Naive thymus-derived CD4-positive, alpha-beta T cell (primary cell): ENCODE results near the gene METTL24. TPM values are rescaled to one million over a fixed set of nuclear protein-coding genes. Genes with fewer than 3 reads are reported as not detected.

ENCODE experiments used
- ATAC-seq: fragments of 150-1000 bp; cut with Tn5 transposase; 2 replicates; pipeline ENCODE4 v1.10.0; 2021; ENCODE audit warnings: mild to moderate bottlenecking, moderate library complexity
- CTCF ChIA-PET: fragments of 350-600 bp; sonication (Branson Sonifier 250); formaldehyde crosslinking; loops from one replicate; lab custom pipeline; 2021; ENCODE audit warnings: antibody characterized with exemption; lab: Charles Lee
- POLR2A ChIA-PET: fragments of 350-600 bp; sonication (Branson Sonifier 250); formaldehyde crosslinking; loops from one replicate; lab custom pipeline; 2021; ENCODE audit warnings: antibody characterized with exemption, inconsistent platforms; lab: Charles Lee
- DNase-seq, 9 donors: peaks; one replicate each; pipeline versions ENCODE4 v3.0.0 to v3.0.0-alpha.2; 2020 to 2022; ENCODE audit warnings: mixed read lengths in 1 of 9
- H3K27ac ChIP-seq: one replicate; pipeline ENCODE4 v1.7.0; 2013; ENCODE audit warnings: mild to moderate bottlenecking, low read depth, low read length, moderate library complexity
- H3K27me3 ChIP-seq, 2 donors: one replicate each; pipeline ENCODE4 v1.7.0; 2013; ENCODE audit warnings: low read length in 2 of 2, mild to moderate bottlenecking in 2 of 2, moderate library complexity in 2 of 2; ENCODE audit not compliant: control insufficient read depth in 2 of 2, insufficient read depth in 2 of 2
- H3K36me3 ChIP-seq, 3 experiments: 1 replicate in 2 of 3; 2 replicates in 1 of 3; pipeline ENCODE4 v1.7.0; 2013; ENCODE audit warnings: low read length in 3 of 3, mild to moderate bottlenecking in 3 of 3, moderate library complexity in 1 of 3; ENCODE audit not compliant: insufficient read depth in 3 of 3, control insufficient read depth in 2 of 3
- H3K4me1 ChIP-seq, 2 donors: one replicate each; pipeline ENCODE4 v1.7.0; 2013; ENCODE audit warnings: low read length in 2 of 2, mild to moderate bottlenecking in 2 of 2, moderate library complexity in 1 of 2; ENCODE audit not compliant: control insufficient read depth in 2 of 2, insufficient read depth in 2 of 2
- H3K4me3 ChIP-seq: 2 replicates; pipeline ENCODE4 v1.7.0; 2013; ENCODE audit warnings: mild to moderate bottlenecking, low read length
- H3K9me3 ChIP-seq, 3 experiments: 1 replicate in 2 of 3; 2 replicates in 1 of 3; pipeline ENCODE4 v1.7.0; 2013; ENCODE audit warnings: low read length in 3 of 3; ENCODE audit not compliant: control insufficient read depth in 2 of 3
- H3K27ac Mint-ChIP-seq, 9 donors: one replicate each; pipeline ENCODE4 v1.8.0; 2020 to 2022; ENCODE audit warnings: mixed read lengths in 9 of 9, mild to moderate bottlenecking in 8 of 9, moderate library complexity in 5 of 9, inconsistent platforms in 2 of 9
- H3K27me3 Mint-ChIP-seq, 5 donors: one replicate each; pipeline ENCODE4 v1.8.0; 2021 to 2022; ENCODE audit warnings: mixed read lengths in 5 of 5, mild to moderate bottlenecking in 1 of 5
- H3K36me3 Mint-ChIP-seq, 5 donors: one replicate each; pipeline ENCODE4 v1.8.0; 2020 to 2022; ENCODE audit warnings: mixed read lengths in 5 of 5, mild to moderate bottlenecking in 3 of 5, inconsistent platforms in 1 of 5
- H3K4me1 Mint-ChIP-seq, 7 donors: one replicate each; pipeline ENCODE4 v1.8.0; 2020 to 2022; ENCODE audit warnings: mixed read lengths in 7 of 7, mild to moderate bottlenecking in 3 of 7, inconsistent platforms in 1 of 7
- H3K4me3 Mint-ChIP-seq, 10 donors: one replicate each; pipeline ENCODE4 v1.8.0; 2020 to 2022; ENCODE audit warnings: mild to moderate bottlenecking in 10 of 10, mixed read lengths in 10 of 10, moderate library complexity in 6 of 10, inconsistent platforms in 2 of 10
- H3K9me3 Mint-ChIP-seq, 11 donors: one replicate each; pipeline ENCODE4 v1.8.0; 2020 to 2022; ENCODE audit warnings: mixed read lengths in 11 of 11, mild to moderate bottlenecking in 4 of 11, inconsistent platforms in 1 of 11, moderate library complexity in 1 of 11
- intact Hi-C, 2 donors: fragments of 100-400 bp; cut with micrococcal nuclease; formaldehyde crosslinking; loops; one replicate each; pipeline ENCODE4 v1.15.1; 2023
- polyA plus RNA-seq, 2 donors: library from polyadenylated mRNA; unstranded; fragments of 300-500 nt; fragmentation: Illumina TruSeq; gene quantifications; one replicate each; pipeline ENCODE4 v1.2.3, GENCODE V29; 2021
- total RNA-seq, 6 experiments: library from RNA in 5 of 6; stranded (reverse) in 5 of 6; gene quantifications; 1 replicate in 5 of 6; 2 replicates in 1 of 6; pipeline ENCODE4 v1.2.3 and lab custom pipeline; 2021 to 2026

METTL24 gene
- total and polyA plus RNA-seq, 7 experiments from 2014 or later, result 0.47 TPM; not detected in 6

GRCh38 chr6:110287462-110288341, 70.4 kb downstream of the METTL24 start:
- H3K9me3 Mint-ChIP-seq, result peaks cover 0 to 20% (median 6%) of the 10 kb centered on the region in 11 donors

GRCh38 chr6:110285306-110286060, 72.7 kb downstream of the METTL24 start:
- peaks cover 0 to 10% (median 3%) of the 10 kb centered on the region in 11 donors for H3K9me3 Mint-ChIP-seq
- Histone ChIP-seq H3K27me3 (no peaks in the 10 kb centered on the region), H3K4me3 (no peak overlapping the region), H3K36me3 (no peaks in the 10 kb centered on the region), H3K4me1 (no peaks in the 10 kb centered on the region), H3K27ac (no peak overlapping the region), H3K9me3 (no peaks in the 10 kb centered on the region)
- H3K4me3 Mint-ChIP-seq, result no peak overlapping the region
- CTCF ChIA-PET, result no interaction called here
- no peaks in the 10 kb centered on the region for H3K36me3 Mint-ChIP-seq
- H3K27ac Mint-ChIP-seq, result no peak overlapping the region
- intact Hi-C loops, result no loop called here
- H3K27me3 Mint-ChIP-seq, result peaks cover 3 to 28% (median 5%) of the 10 kb centered on the region in 5 donors
- H3K4me1 Mint-ChIP-seq, result no peaks in the 10 kb centered on the region
- no peak for DNase-seq
- no peak for ATAC-seq
- POLR2A ChIA-PET, result no interaction called here

More at GRCh38 chr6:110287462-110288341, 70.4 kb downstream of the METTL24 start:
- peaks cover 4 to 24% (median 8%) of the 10 kb centered on the region in 5 donors for H3K27me3 Mint-ChIP-seq
- no peak for ATAC-seq
- Histone ChIP-seq H3K4me3 (no peak overlapping the region), H3K4me1 (no peaks in the 10 kb centered on the region), H3K27ac (no peak overlapping the region), H3K27me3 (no peaks in the 10 kb centered on the region), H3K36me3 (no peaks in the 10 kb centered on the region), H3K9me3 (no peaks in the 10 kb centered on the region)
- DNase-seq, result no peak
- no peak overlapping the region for H3K4me3 Mint-ChIP-seq
- no peaks in the 10 kb centered on the region for H3K4me1 Mint-ChIP-seq
- CTCF ChIA-PET, result no interaction called here
- intact Hi-C loops, result no loop called here
- H3K36me3 Mint-ChIP-seq, result no peaks in the 10 kb centered on the region
- POLR2A ChIA-PET, result no interaction called here
- no peak overlapping the region for H3K27ac Mint-ChIP-seq

- intact Hi-C loops, result no loop called here
- H3K9me3 ChIP-seq, result no peaks in the 10 kb centered on the region
- no peaks in the 10 kb centered on the region for H3K4me1 Mint-ChIP-seq
- ATAC-seq (no peak), DNase-seq (no peak)
- no peaks in the 10 kb centered on the region for H3K36me3 ChIP-seq
- no peak overlapping the region for H3K4me3 Mint-ChIP-seq
- H3K4me3 ChIP-seq, result no peak overlapping the region
- no peaks in the 10 kb centered on the region for H3K36me3 Mint-ChIP-seq
- no peaks in the 10 kb centered on the region for H3K4me1 ChIP-seq
- H3K27me3 Mint-ChIP-seq, result peaks cover 3 to 28% (median 5%) of the 10 kb centered on the region in 5 donors
- CTCF ChIA-PET, result no interaction called here
- no peaks in the 10 kb centered on the region for H3K27me3 ChIP-seq
- peaks cover 0 to 4% (median 0%) of the 10 kb centered on the region in 11 donors for H3K9me3 Mint-ChIP-seq
- POLR2A ChIA-PET, result no interaction called here
- H3K27ac ChIP-seq, result no peak overlapping the region
- no peak overlapping the region for H3K27ac Mint-ChIP-seq
Observed at GRCh38 chr6:110284855-110285254, 73.3 kb downstream of the METTL24 start.

- Mint-ChIP-seq H3K27ac (no peak overlapping the region), H3K27me3 (peaks cover 3 to 28% (median 5%) of the 10 kb centered on the region in 5 donors), H3K9me3 (peaks cover 0 to 4% (median 0%) of the 10 kb centered on the region in 11 donors), H3K36me3 (no peaks in the 10 kb centered on the region), H3K4me1 (no peaks in the 10 kb centered on the region), H3K4me3 (no peak overlapping the region)
- Histone ChIP-seq H3K27me3 (no peaks in the 10 kb centered on the region), H3K9me3 (no peaks in the 10 kb centered on the region), H3K4me1 (no peaks in the 10 kb centered on the region), H3K36me3 (no peaks in the 10 kb centered on the region), H3K4me3 (no peak overlapping the region), H3K27ac (no peak overlapping the region)
- no peak for ATAC-seq
- POLR2A ChIA-PET, result no interaction called here
- no peak for DNase-seq
- CTCF ChIA-PET, result no interaction called here
- intact Hi-C loops, result no loop called here
Observed at GRCh38 chr6:110283657-110284056, 74.5 kb downstream of the METTL24 start.

GRCh38 chr6:110282412-110282811, 75.7 kb downstream of the METTL24 start:
- DNase-seq, result no peak
- Histone ChIP-seq H3K4me1 (no peaks in the 10 kb centered on the region), H3K27me3 (no peaks in the 10 kb centered on the region), H3K27ac (no peak overlapping the region), H3K36me3 (no peaks in the 10 kb centered on the region), H3K4me3 (no peak overlapping the region), H3K9me3 (no peaks in the 10 kb centered on the region)
- CTCF ChIA-PET, result no interaction called here
- Mint-ChIP-seq H3K36me3 (no peaks in the 10 kb centered on the region), H3K27me3 (peaks cover 3 to 28% (median 5%) of the 10 kb centered on the region in 5 donors), H3K4me1 (no peaks in the 10 kb centered on the region), H3K27ac (no peak overlapping the region), H3K4me3 (no peak overlapping the region), H3K9me3 (peaks cover 0 to 4% (median 0%) of the 10 kb centered on the region in 11 donors)
- POLR2A ChIA-PET, result no interaction called here
- intact Hi-C loops, result no loop called here
- ATAC-seq, result no peak

DNA sequence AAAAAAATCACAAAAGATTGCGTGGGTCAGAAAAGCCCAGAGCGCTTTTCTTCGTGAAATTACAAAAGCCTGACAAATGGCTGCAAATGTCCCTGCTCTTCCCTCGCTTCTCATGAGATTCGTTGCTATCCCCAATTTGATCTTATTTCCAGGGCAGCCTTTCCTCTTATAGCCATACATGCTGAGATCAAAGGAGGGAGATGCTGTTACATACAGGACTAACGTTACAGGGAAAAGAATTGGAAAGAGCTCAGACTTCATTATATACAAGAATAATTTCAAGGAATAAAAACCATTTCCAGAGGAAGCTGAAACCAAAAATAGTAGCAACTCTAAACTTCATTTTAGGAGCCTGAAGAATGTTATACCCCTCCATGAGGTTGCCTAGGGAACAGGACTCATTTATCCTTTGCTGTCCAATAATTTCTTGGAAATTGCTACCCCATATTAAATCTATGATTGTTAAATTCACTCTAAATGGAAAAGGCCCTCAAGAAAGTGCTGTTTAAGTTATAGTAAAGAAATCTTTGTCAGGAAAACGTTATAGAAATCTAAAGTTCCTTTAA, 81.0 kb downstream of the METTL24 start:
- POLR2A ChIA-PET, result no interaction called here
- DNase-seq (no peak), ATAC-seq (no peak)
- H3K27ac ChIP-seq, result no peak overlapping the region
- CTCF ChIA-PET, result no interaction called here
- H3K9me3 Mint-ChIP-seq, result peaks cover 0 to 6% (median 3%) of the 10 kb centered on the region in 11 donors
- peaks cover 5 to 26% (median 16%) of the 10 kb centered on the region in 5 donors for H3K27me3 Mint-ChIP-seq
- peaks cover 0 to 3% (median 0%) of the 10 kb centered on the region in 5 donors for H3K36me3 Mint-ChIP-seq
- intact Hi-C loops, result no loop called here
- H3K27ac Mint-ChIP-seq, result no peak overlapping the region
- no peaks in the 10 kb centered on the region for H3K4me1 Mint-ChIP-seq
- H3K4me3 ChIP-seq, result no peak overlapping the region
- H3K36me3 ChIP-seq, result no peaks in the 10 kb centered on the region
- H3K9me3 ChIP-seq, result no peaks in the 10 kb centered on the region
- no peak overlapping the region for H3K4me3 Mint-ChIP-seq
- H3K4me1 ChIP-seq, result no peaks in the 10 kb centered on the region
- no peaks in the 10 kb centered on the region for H3K27me3 ChIP-seq
